BLaER1 treated with 17β-estradiol and CSF1 and Interleukin-3, amounts not matched to agents 10 nM and 100 nM (cell line): ENCODE measurements around the gene DENND10.
"Not testable (repeated sequence)": the region's sequence is repeated elsewhere in the genome, so short reads cannot be mapped to it uniquely, and the experiment has no call there.

Experiments
- H3K27ac ChIP-seq, 11 experiments: shearing (Covaris generic); formaldehyde crosslinking; 2 replicates each; pipeline ENCODE4 v1.8.1; 2022
- H3K27me3 ChIP-seq, 11 experiments: shearing (Covaris generic); formaldehyde crosslinking; 2 replicates each; pipeline ENCODE4 v1.8.1; 2022
- H3K36me3 ChIP-seq, 11 experiments: shearing (Covaris generic); formaldehyde crosslinking; 2 replicates each; pipeline ENCODE4 v1.8.1; 2022
- H3K4me1 ChIP-seq, 10 experiments: shearing (Covaris generic); formaldehyde crosslinking; 2 replicates each; pipeline ENCODE4 v1.8.1; 2022
- H3K4me2 ChIP-seq, 11 experiments: shearing (Covaris generic); formaldehyde crosslinking; 2 replicates each; pipeline ENCODE4 v1.8.1; 2022
- H3K4me3 ChIP-seq, 10 experiments: shearing (Covaris generic); formaldehyde crosslinking; 2 replicates each; pipeline ENCODE4 v1.8.1; 2022
- H3K9ac ChIP-seq, 11 experiments: shearing (Covaris generic); formaldehyde crosslinking; 2 replicates each; pipeline ENCODE4 v1.8.1; 2022
- H3K9me3 ChIP-seq, 11 experiments: shearing (Covaris generic); formaldehyde crosslinking; replicated peaks in 1 of 11; 2 replicates each; pipeline ENCODE4 v1.8.1; 2022
- H4K20me1 ChIP-seq, 11 experiments: shearing (Covaris generic); formaldehyde crosslinking; 2 replicates each; pipeline ENCODE4 v1.8.1; 2022
- Cebpa-rat ChIP-seq, 11 experiments: shearing (Covaris generic); IDR thresholded peaks; 2 replicates each; pipeline ENCODE4 v1.8.1; 2022

The DENND10 gene

GRCh38 chr10:119143657-119144056 lies 39.7 kb downstream of the DENND10 start:
- no peaks in the 10 kb centered on the region for H3K9me3 ChIP-seq
- H3K4me3 ChIP-seq: no peak overlapping the region
- H4K20me1 ChIP-seq: no peaks in the 10 kb centered on the region; a peak in 1 of 22 replicates
- H3K9ac ChIP-seq: no peak overlapping the region
- no peaks in the 10 kb centered on the region for H3K27me3 ChIP-seq
- no peak for TF ChIP-seq Cebpa-rat (IDR thresholded peaks at IDR 0.05)
- peaks cover 54 to 99% (median 89%) of the 10 kb centered on the region in 11 experiments for H3K36me3 ChIP-seq
- no peak overlapping the region for H3K4me2 ChIP-seq
- H3K4me1 ChIP-seq: peaks cover 0 to 12% (median 5%) of the 10 kb centered on the region in 10 experiments; a peak in 13 of 20 replicates
- no peak overlapping the region for H3K27ac ChIP-seq

GRCh38 chr10:119149157-119149556 lies 45.2 kb downstream of the DENND10 start:
- no peak for TF ChIP-seq Cebpa-rat (IDR thresholded peaks at IDR 0.05)
- H3K9me3 ChIP-seq: no peaks in the 10 kb centered on the region
- H3K4me3 ChIP-seq: no peak overlapping the region
- peaks cover 77 to 98% (median 93%) of the 10 kb centered on the region in 11 experiments for H3K36me3 ChIP-seq
- H3K9ac ChIP-seq: no peak overlapping the region
- peaks cover 0 to 16% (median 13%) of the 10 kb centered on the region in 10 experiments; a peak in 13 of 20 replicates for H3K4me1 ChIP-seq
- H3K4me2 ChIP-seq: 0 out of 22 replicates have a peak overlapping the region, but pooled peaks of 2 of the 11 experiments have one; percentile 2 to 4
- no peaks in the 10 kb centered on the region for H3K27me3 ChIP-seq
- H4K20me1 ChIP-seq: no peaks in the 10 kb centered on the region; a peak in 1 of 22 replicates
- peak overlapping the region in 2 of 11 experiments; percentile 17 to 23; a peak in 2 of 22 replicates for H3K27ac ChIP-seq

GRCh38 chr10:119149729-119150128 lies 45.8 kb downstream of the DENND10 start:
- Histone ChIP-seq H3K4me1 (peaks cover 0 to 16% (median 13%) of the 10 kb centered on the region in 10 experiments; a peak in 13 of 20 replicates), H3K4me3 (no peak overlapping the region), H3K27ac (no peak overlapping the region), H4K20me1 (no peaks in the 10 kb centered on the region; a peak in 1 of 22 replicates), H3K9me3 (no peaks in the 10 kb centered on the region), H3K36me3 (peaks cover 83 to 98% (median 94%) of the 10 kb centered on the region in 11 experiments), H3K9ac (no peak overlapping the region), H3K4me2 (peak overlapping the region in 6 of 11 experiments; percentile 4 to 45 (median 22); a peak in 5 of 22 replicates), H3K27me3 (no peaks in the 10 kb centered on the region)
- no peak for TF ChIP-seq Cebpa-rat (IDR thresholded peaks at IDR 0.05)

GRCh38 chr10:119151601-119152000 lies 47.7 kb downstream of the DENND10 start:
- not testable (repeated sequence) for H3K4me2 ChIP-seq, H3K27ac ChIP-seq, H3K27me3 ChIP-seq, H4K20me1 ChIP-seq, H3K4me3 ChIP-seq, H3K9ac ChIP-seq, H3K9me3 ChIP-seq
- H3K36me3 ChIP-seq: peaks cover 86 to 98% (median 94%) of the 10 kb centered on the region in 11 experiments
- H3K4me1 ChIP-seq: peaks cover 0 to 16% (median 13%) of the 10 kb centered on the region in 10 experiments; a peak in 13 of 20 replicates

- no peak overlapping the region for H3K4me3 ChIP-seq
- H3K4me1 ChIP-seq: peaks cover 0 to 16% (median 13%) of the 10 kb centered on the region in 10 experiments; a peak in 13 of 20 replicates
- no peak overlapping the region for H3K9ac ChIP-seq
- H3K9me3 ChIP-seq: no peaks in the 10 kb centered on the region
- H3K27ac ChIP-seq: no peak overlapping the region
- no peak for TF ChIP-seq Cebpa-rat (IDR thresholded peaks at IDR 0.05)
- no peaks in the 10 kb centered on the region for H3K27me3 ChIP-seq
- no peaks in the 10 kb centered on the region for H4K20me1 ChIP-seq
- peaks cover 86 to 98% (median 94%) of the 10 kb centered on the region in 11 experiments for H3K36me3 ChIP-seq
- no peak overlapping the region for H3K4me2 ChIP-seq
These were observed 49.1 kb downstream of the DENND10 start for GRCh38 chr10:119153041-119153440.

GRCh38 chr10:119153661-119154060 lies 49.7 kb downstream of the DENND10 start:
- Histone ChIP-seq H3K27me3 (no peaks in the 10 kb centered on the region), H3K36me3 (peaks cover 88 to 98% (median 95%) of the 10 kb centered on the region in 11 experiments)
- TF ChIP-seq Cebpa-rat (IDR thresholded peaks at IDR 0.05): no peak

GRCh38 chr10:119159332-119159731 lies 55.4 kb downstream of the DENND10 start:
- H3K4me2 ChIP-seq: no peak overlapping the region
- no peaks in the 10 kb centered on the region for H4K20me1 ChIP-seq
- H3K36me3 ChIP-seq: peaks cover 76 to 91% (median 83%) of the 10 kb centered on the region in 11 experiments
- no peak overlapping the region for H3K27ac ChIP-seq
- H3K4me1 ChIP-seq: peaks cover 3 to 27% (median 13%) of the 10 kb centered on the region in 10 experiments
- H3K9me3 ChIP-seq: no peaks in the 10 kb centered on the region
- H3K9ac ChIP-seq: no peak overlapping the region
- TF ChIP-seq Cebpa-rat (IDR thresholded peaks at IDR 0.05): no peak
- no peak overlapping the region for H3K4me3 ChIP-seq
- H3K27me3 ChIP-seq: no peaks in the 10 kb centered on the region

More at GRCh38 chr10:119153661-119154060, 49.7 kb downstream of the DENND10 start:
- Histone ChIP-seq H3K4me2 (no peak overlapping the region), H3K9ac (no peak overlapping the region), H4K20me1 (no peaks in the 10 kb centered on the region), H3K4me3 (no peak overlapping the region), H3K4me1 (peaks cover 0 to 16% (median 13%) of the 10 kb centered on the region in 10 experiments; a peak in 13 of 20 replicates), H3K9me3 (no peaks in the 10 kb centered on the region), H3K27ac (no peak overlapping the region)

- H3K4me2 ChIP-seq: peak overlapping the region in 4 of 11 experiments; percentile 9 to 32 (median 16); a peak in 5 of 22 replicates
- H3K27me3 ChIP-seq: no peaks in the 10 kb centered on the region
- H3K36me3 ChIP-seq: peaks cover 51 to 70% (median 58%) of the 10 kb centered on the region in 11 experiments
- no peaks in the 10 kb centered on the region for H4K20me1 ChIP-seq
- peaks cover 21 to 46% (median 31%) of the 10 kb centered on the region in 10 experiments for H3K4me1 ChIP-seq
- H3K9me3 ChIP-seq: no peaks in the 10 kb centered on the region
- TF ChIP-seq Cebpa-rat (IDR thresholded peaks at IDR 0.05): no peak
- H3K9ac ChIP-seq: no peak overlapping the region
- no peak overlapping the region for H3K4me3 ChIP-seq
- H3K27ac ChIP-seq: peak overlapping the region in 1 of 11 experiments; percentile 15; a peak in 1 of 22 replicates
These were observed 58.0 kb downstream of the DENND10 start for GRCh38 chr10:119161680-119162451.

GRCh38 chr10:119162452-119163092 lies 58.7 kb downstream of the DENND10 start:
- Histone ChIP-seq H3K27me3 (no peaks in the 10 kb centered on the region), H3K4me2 (peak overlapping the region in 4 of 11 experiments; percentile 9 to 32 (median 16); a peak in 6 of 22 replicates), H4K20me1 (no peaks in the 10 kb centered on the region), H3K9ac (no peak overlapping the region), H3K9me3 (no peaks in the 10 kb centered on the region), H3K27ac (no peak overlapping the region), H3K4me3 (no peak overlapping the region), H3K36me3 (peaks cover 48 to 70% (median 59%) of the 10 kb centered on the region in 11 experiments), H3K4me1 (peaks cover 23 to 49% (median 33%) of the 10 kb centered on the region in 10 experiments)
- TF ChIP-seq Cebpa-rat (IDR thresholded peaks at IDR 0.05): no peak
